GM23338 (cell line): ENCODE measurements around the gene ZNF766. TPM values are rescaled to one million over a fixed set of nuclear protein-coding genes. Genes with fewer than 3 reads are reported as not detected.

Experiments used
- ATAC-seq: fragments of 200-7000 bp; cut with Tn5 transposase; 3 replicates; pipeline ENCODE4 v1.9.1; 2020
- DNase-seq: peaks from one replicate; pipeline ENCODE4 v3.0.0-alpha.2; 2015; ENCODE audit warnings: low spot score
- H2AFZ ChIP-seq: fragments of 200-600 bp; sonication (generic); 2 replicates; pipeline ENCODE4 v1.8.0; 2016; ENCODE audit warnings: antibody characterized with exemption, mild to moderate bottlenecking, moderate library complexity
- H3F3A ChIP-seq: fragments of 200-600 bp; sonication (generic); replicated peaks from 2 replicates; pipeline ENCODE4 v1.8.0; 2017; ENCODE audit warnings: antibody characterized with exemption, mixed run types, low read depth
- H3K27ac ChIP-seq: fragments of 200-600 bp; sonication (generic); 2 replicates; pipeline ENCODE4 v1.6.1; 2016; ENCODE audit warnings: low read depth
- H3K27me3 ChIP-seq: fragments of 200-600 bp; sonication (generic); 2 replicates; pipeline ENCODE4 v1.8.0; 2016; ENCODE audit warnings: mild to moderate bottlenecking, mixed run types, moderate library complexity; ENCODE audit not compliant: insufficient read depth
- H3K36me3 ChIP-seq: fragments of 200-600 bp; sonication (generic); 2 replicates; pipeline ENCODE4 v1.8.0; 2016; ENCODE audit warnings: mild to moderate bottlenecking; ENCODE audit not compliant: insufficient read depth
- H3K4me1 ChIP-seq: fragments of 200-600 bp; sonication (generic); 2 replicates; pipeline ENCODE4 v1.8.0; 2016; ENCODE audit warnings: mild to moderate bottlenecking, moderate library complexity; ENCODE audit not compliant: insufficient read depth
- H3K4me2 ChIP-seq: fragments of 200-600 bp; sonication (generic); 2 replicates; pipeline ENCODE4 v1.7.1; 2017; ENCODE audit warnings: mixed run types
- H3K4me3 ChIP-seq: fragments of 200-600 bp; sonication (generic); 2 replicates; pipeline ENCODE4 v1.6.1; 2016; ENCODE audit warnings: mixed run types
- H3K79me2 ChIP-seq: fragments of 200-600 bp; sonication (generic); replicated peaks from 2 replicates; pipeline ENCODE4 v1.8.0; 2017; ENCODE audit warnings: mild to moderate bottlenecking; ENCODE audit not compliant: insufficient read depth
- H3K9me2 ChIP-seq: fragments of 200-600 bp; sonication (generic); 2 replicates; pipeline ENCODE4 v1.8.0; 2017; ENCODE audit not compliant: insufficient read depth
- H4K20me1 ChIP-seq: fragments of 200-600 bp; sonication (generic); replicated peaks from 2 replicates; pipeline ENCODE4 v1.8.0; 2017; ENCODE audit warnings: mild to moderate bottlenecking; ENCODE audit not compliant: insufficient read depth
- H3K27ac Mint-ChIP-seq: 2 replicates; pipeline ENCODE4 v1.8.0; 2020; ENCODE audit warnings: inconsistent platforms, mild to moderate bottlenecking, moderate library complexity, mixed read lengths
- H3K27me3 Mint-ChIP-seq: 3 replicates; pipeline ENCODE4 v1.8.0; 2022; ENCODE audit warnings: low read depth, mild to moderate bottlenecking, moderate library complexity, mixed read lengths, inconsistent platforms; ENCODE audit not compliant: insufficient read depth, poor library complexity
- H3K36me3 Mint-ChIP-seq: 3 replicates; pipeline ENCODE4 v1.8.0; 2021; ENCODE audit warnings: low read depth, mild to moderate bottlenecking, inconsistent platforms, moderate library complexity, mixed read lengths
- H3K4me1 Mint-ChIP-seq: 3 replicates; pipeline ENCODE4 v1.8.0; 2020; ENCODE audit warnings: mild to moderate bottlenecking, inconsistent platforms, mixed read lengths
- H3K4me3 Mint-ChIP-seq: 3 replicates; pipeline ENCODE4 v1.8.0; 2021; ENCODE audit warnings: moderate library complexity, mild to moderate bottlenecking, inconsistent platforms, mixed read lengths
- H3K9me3 Mint-ChIP-seq: 3 replicates; pipeline ENCODE4 v1.8.0; 2020; ENCODE audit warnings: moderate library complexity, mild to moderate bottlenecking, inconsistent platforms, mixed read lengths
- CREB1 ChIP-seq: fragments of 250-450 bp; sonication (Bioruptor Pico); IDR thresholded peaks from 2 replicates; pipeline ENCODE4 v1.5.0; 2020; ENCODE audit warnings: low read depth, mild to moderate bottlenecking, moderate library complexity
- JUNB ChIP-seq: IDR thresholded peaks from one replicate; pipeline ENCODE4 v1.6.1; 2016; ENCODE audit warnings: antibody characterized with exemption; ENCODE audit not compliant: unreplicated experiment
- NANOG ChIP-seq: IDR thresholded peaks from 2 replicates; pipeline ENCODE4 v1.6.1; 2016; ENCODE audit warnings: antibody characterized with exemption, borderline replicate concordance
- POLR2AphosphoS5 ChIP-seq: IDR thresholded peaks from 2 replicates; pipeline ENCODE4 v1.6.1; 2016; ENCODE audit warnings: antibody characterized with exemption, low read depth
- long read RNA-seq: library from polyadenylated mRNA; unstranded; transcript quantifications from one replicate; pipeline ENCODE4 v2.0.0, GENCODE V29; 2020; ENCODE audit not compliant: unreplicated experiment
- polyA plus RNA-seq: library from polyadenylated mRNA; unstranded; fragments of >200 nt; fragmentation: Nextera tagmentation; extraction: Ambion mirVana; gene quantifications from 2 replicates; pipeline ENCODE4 v1.2.1, GENCODE V29; 2016
- total RNA-seq: library from RNA; depleted of rRNA; stranded (reverse); fragments of >200 nt; shearing (Covaris generic); gene quantifications from 2 replicates; pipeline ENCODE4 v1.2.3, GENCODE V29; 2014; rRNA removed
- TF ChIP-seq, protein P1 (sequence below): IDR thresholded peaks from 2 replicates; pipeline ENCODE4 v1.6.1; 2016; ENCODE audit warnings: antibody characterized with exemption
- TF ChIP-seq, protein P2 (sequence below), 2 experiments: fragments of 200-600 bp in 1 of 2; sonication (generic) in 1 of 2; conservative IDR thresholded peaks; 2 replicates each; pipeline versions ENCODE4 v1.5.1 to v1.6.1; 2016 to 2017; ENCODE audit warnings: antibody characterized with exemption in 2 of 2, low read depth in 2 of 2, mild to moderate bottlenecking in 2 of 2, moderate library complexity in 1 of 2

Gene ZNF766
- total RNA-seq = 23.5 and 29.3 TPM in 2 replicates
- polyA plus RNA-seq = 20.3 and 22.1 TPM in 2 replicates
- long read RNA-seq, full-length matches to known transcripts = 27 of 31 reads
- long read RNA-seq, partial matches to known transcripts = 2 of 31 reads
- long read RNA-seq, other reads (novel, unspliced or antisense) = 2 of 31 reads

DNA sequence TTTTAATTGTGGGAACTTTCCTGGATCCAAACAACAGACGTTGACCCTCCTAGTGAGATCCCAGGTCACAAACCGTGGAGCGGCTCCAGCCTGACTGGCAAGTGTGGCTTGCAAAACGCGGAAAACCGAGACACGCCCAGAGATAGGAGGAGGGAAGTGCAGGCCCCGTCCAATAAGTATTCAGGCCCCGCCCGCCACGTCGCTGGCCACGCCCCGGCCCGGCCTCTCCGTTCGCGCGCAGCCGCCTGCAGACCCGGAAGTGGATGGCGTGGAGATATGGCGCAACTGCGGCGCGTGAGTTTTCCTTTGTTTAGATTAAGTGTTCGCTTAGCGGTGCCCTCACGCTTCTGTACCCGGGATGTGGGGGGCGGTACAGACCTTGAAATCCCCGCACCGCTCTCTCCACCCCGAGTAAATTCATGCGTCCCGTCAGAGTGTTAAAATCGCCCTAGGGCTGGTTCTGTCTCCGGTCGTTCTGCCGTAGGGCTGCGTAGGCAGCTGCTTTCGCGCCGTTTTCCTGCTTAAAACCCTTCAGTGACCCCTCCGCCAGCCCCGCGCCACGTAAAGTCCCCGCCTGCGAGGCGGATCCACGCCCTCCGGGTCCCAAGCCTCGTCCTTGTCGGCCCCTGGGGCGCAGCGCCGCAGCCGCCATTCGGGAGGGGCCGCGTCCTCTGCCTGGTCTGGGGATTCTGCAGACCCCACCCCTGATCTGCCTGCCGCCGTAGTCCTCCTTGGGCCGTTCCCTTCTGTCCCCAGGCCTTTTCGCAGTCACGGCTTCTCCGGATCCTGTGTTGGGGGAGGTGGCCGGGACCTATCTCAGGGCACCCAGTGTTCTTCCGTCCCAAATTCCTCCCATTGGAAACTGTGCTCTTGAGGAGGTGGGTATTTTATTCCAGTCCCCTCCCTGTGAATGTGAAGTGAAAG, at the start of gene ZNF766:
TSS of gene ZNF766 (plus strand) at position 250 of the 924 bp plus-strand sequence. CDS start at position 277, 27 bp downstream.
- Histone ChIP-seq H2AFZ (peak within 1 kb of the TSS; percentile 40; the same call in 1 of the 2 replicates), H3K4me1 (peaks cover 9% of the 10 kb centered on the region), H3K4me3 (peak within 1 kb of the TSS; percentile 98), H3K9me2 (no peaks in the 10 kb centered on the region; the same call in 1 of the 2 replicates), H3F3A (no peaks in the 10 kb centered on the region), H3K79me2 (peaks cover 51% of the 10 kb centered on the region), H3K36me3 (peaks cover 5% of the 10 kb centered on the region; the same call in 1 of the 2 replicates), H3K27me3 (no peaks in the 10 kb centered on the region), H3K4me2 (peak within 1 kb of the TSS; percentile 93), H3K27ac (peak within 1 kb of the TSS; percentile 96), H4K20me1 (peaks cover 17% of the 10 kb centered on the region)
- DNase-seq (peak; percentile 98), ATAC-seq (peak; percentile 97)
- H3K27me3 Mint-ChIP-seq = peaks cover 14% of the 10 kb centered on the region
- peaks cover 45% of the 10 kb centered on the region for H3K36me3 Mint-ChIP-seq
- TF ChIP-seq CREB1 = peak; percentile 61
- TF ChIP-seq, protein P1, sequence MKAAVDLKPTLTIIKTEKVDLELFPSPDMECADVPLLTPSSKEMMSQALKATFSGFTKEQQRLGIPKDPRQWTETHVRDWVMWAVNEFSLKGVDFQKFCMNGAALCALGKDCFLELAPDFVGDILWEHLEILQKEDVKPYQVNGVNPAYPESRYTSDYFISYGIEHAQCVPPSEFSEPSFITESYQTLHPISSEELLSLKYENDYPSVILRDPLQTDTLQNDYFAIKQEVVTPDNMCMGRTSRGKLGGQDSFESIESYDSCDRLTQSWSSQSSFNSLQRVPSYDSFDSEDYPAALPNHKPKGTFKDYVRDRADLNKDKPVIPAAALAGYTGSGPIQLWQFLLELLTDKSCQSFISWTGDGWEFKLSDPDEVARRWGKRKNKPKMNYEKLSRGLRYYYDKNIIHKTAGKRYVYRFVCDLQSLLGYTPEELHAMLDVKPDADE = 0 out of 2 replicates have a peak, but pooled peaks have one; percentile 26
- TF ChIP-seq POLR2AphosphoS5 = peak; percentile 93
- TF ChIP-seq NANOG = no peak
- TF ChIP-seq JUNB = no peak
- TF ChIP-seq, protein P2, sequence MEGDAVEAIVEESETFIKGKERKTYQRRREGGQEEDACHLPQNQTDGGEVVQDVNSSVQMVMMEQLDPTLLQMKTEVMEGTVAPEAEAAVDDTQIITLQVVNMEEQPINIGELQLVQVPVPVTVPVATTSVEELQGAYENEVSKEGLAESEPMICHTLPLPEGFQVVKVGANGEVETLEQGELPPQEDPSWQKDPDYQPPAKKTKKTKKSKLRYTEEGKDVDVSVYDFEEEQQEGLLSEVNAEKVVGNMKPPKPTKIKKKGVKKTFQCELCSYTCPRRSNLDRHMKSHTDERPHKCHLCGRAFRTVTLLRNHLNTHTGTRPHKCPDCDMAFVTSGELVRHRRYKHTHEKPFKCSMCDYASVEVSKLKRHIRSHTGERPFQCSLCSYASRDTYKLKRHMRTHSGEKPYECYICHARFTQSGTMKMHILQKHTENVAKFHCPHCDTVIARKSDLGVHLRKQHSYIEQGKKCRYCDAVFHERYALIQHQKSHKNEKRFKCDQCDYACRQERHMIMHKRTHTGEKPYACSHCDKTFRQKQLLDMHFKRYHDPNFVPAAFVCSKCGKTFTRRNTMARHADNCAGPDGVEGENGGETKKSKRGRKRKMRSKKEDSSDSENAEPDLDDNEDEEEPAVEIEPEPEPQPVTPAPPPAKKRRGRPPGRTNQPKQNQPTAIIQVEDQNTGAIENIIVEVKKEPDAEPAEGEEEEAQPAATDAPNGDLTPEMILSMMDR (conservative IDR thresholded peaks at IDR 0.05; ENCODE audit: low read depth in 2 of 2) = no peak
- peaks cover 9% of the 10 kb centered on the region for H3K9me3 Mint-ChIP-seq
- peaks cover 15% of the 10 kb centered on the region; the same call in 2 of the 3 replicates for H3K4me1 Mint-ChIP-seq
- peak within 1 kb of the TSS; percentile 97 for H3K4me3 Mint-ChIP-seq
- H3K27ac Mint-ChIP-seq = peak within 1 kb of the TSS; percentile 98

DNA sequence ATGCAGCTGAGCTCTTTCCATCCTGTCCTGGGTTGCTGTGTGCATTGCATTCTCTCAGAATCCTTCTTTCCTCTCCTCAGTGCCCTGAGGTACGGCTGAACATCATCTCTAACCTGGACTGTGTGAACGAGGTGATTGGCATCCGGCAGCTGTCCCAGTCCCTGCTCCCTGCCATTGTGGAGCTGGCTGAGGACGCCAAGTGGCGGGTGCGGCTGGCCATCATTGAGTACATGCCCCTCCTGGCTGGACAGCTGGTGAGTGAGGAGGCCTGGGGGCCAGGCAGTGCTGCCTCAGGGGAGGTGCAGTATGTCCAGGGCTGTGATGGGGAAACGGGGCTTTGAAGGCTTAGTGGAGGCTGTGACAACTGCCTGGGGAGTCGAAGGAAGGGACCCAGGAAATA, 49.8 kb upstream of the ZNF766 start:
- H3K4me3 Mint-ChIP-seq = no peak overlapping the region
- TF ChIP-seq, protein P1 = no peak
- H3K9me3 Mint-ChIP-seq = no peaks in the 10 kb centered on the region; the same call in 2 of the 3 replicates
- DNase-seq (no peak), ATAC-seq (no peak)
- H3F3A ChIP-seq = no peaks in the 10 kb centered on the region
- H3K27ac ChIP-seq = no peak overlapping the region
- H3K4me1 ChIP-seq = no peaks in the 10 kb centered on the region
- H3K9me2 ChIP-seq = no peaks in the 10 kb centered on the region
- H3K79me2 ChIP-seq = peaks cover 4% of the 10 kb centered on the region; the same call in 1 of the 2 replicates
- no peaks in the 10 kb centered on the region for H3K27me3 ChIP-seq
- H3K27me3 Mint-ChIP-seq = peaks cover 1% of the 10 kb centered on the region
- no peak overlapping the region for H3K4me2 ChIP-seq
- no peak overlapping the region for H2AFZ ChIP-seq
- no peak overlapping the region for H3K4me3 ChIP-seq
- H3K36me3 ChIP-seq = peaks cover 77% of the 10 kb centered on the region
- H4K20me1 ChIP-seq = peaks cover 3% of the 10 kb centered on the region; the same call in 1 of the 2 replicates
- H3K36me3 Mint-ChIP-seq = peaks cover 95% of the 10 kb centered on the region
- no peaks in the 10 kb centered on the region for H3K4me1 Mint-ChIP-seq
- H3K27ac Mint-ChIP-seq = no peak overlapping the region
